ENCODE results near the gene ETV6. TPM values are rescaled to one million over a fixed set of nuclear protein-coding genes. Genes with fewer than 3 reads are reported as not detected.

The ETV6 gene
- polyA plus RNA-seq, 3 donors, result 6.8 to 45.1 (median 11.7) TPM

DNA sequence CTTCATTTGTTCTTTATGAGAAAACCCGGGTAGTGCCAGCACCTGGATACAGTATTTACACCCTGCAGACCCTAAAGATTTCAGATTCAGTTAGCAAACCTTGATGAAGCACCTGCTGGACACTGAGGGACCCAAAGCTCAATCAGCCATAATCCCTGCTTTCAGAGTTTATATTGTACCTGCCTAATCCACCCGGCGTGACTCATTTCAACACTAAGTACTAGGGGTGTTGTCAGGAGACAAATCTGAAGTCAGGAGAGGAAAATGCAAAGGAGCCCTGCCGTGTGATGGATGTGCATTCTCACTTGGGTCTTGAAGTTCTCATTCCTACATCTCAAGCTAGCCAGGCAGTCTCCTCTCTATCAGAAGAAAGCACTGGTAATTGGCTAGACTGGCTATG lies 244.5 kb downstream of the ETV6 start:
- Histone ChIP-seq H3K79me2 (ENCODE audit: insufficient read depth, low read length) (no peaks in the 10 kb centered on the region), H3K27me3 (ENCODE audit: control insufficient read depth in 2 of 2, insufficient read depth in 2 of 2, low read length in 2 of 2) (no peaks in the 10 kb centered on the region), H2AFZ (ENCODE audit: insufficient read depth, low read depth, low read length, poor library complexity, severe bottlenecking) (no peak overlapping the region), H3K4me2 (replicated peaks; ENCODE audit: extremely low read depth, low read length, poor library complexity, severe bottlenecking) (no peak overlapping the region), H3K27ac (ENCODE audit: low read depth in 1 of 2, low read length in 2 of 2) (peak overlapping the region in 1 of 2 donors; percentile 50), H4K20me1 (ENCODE audit: insufficient read depth, low read length) (no peaks in the 10 kb centered on the region), H3K4me1 (ENCODE audit: control insufficient read depth in 1 of 2, insufficient read depth in 2 of 2, low read length in 2 of 2) (peaks cover 28 to 31% of the 10 kb centered on the region in 2 donors), H3K36me3 (replicated peaks in 1 of 2; ENCODE audit: control insufficient read depth in 1 of 2, insufficient read depth in 2 of 2, low read length in 2 of 2) (peaks cover 27 to 55% of the 10 kb centered on the region in 2 donors), H3K9me3 (replicated peaks in 1 of 2; ENCODE audit: control insufficient read depth in 1 of 2, insufficient read depth in 1 of 2, low read length in 2 of 2) (no peaks in the 10 kb centered on the region), H3K4me3 (replicated peaks in 1 of 3; ENCODE audit: low read depth in 2 of 3, low read length in 3 of 3) (no peak overlapping the region), H3K9ac (ENCODE audit: insufficient read depth, low read length, poor library complexity, severe bottlenecking) (no peak overlapping the region)
- Mint-ChIP-seq H3K4me3 (no peak overlapping the region), H3K4me1 (peaks cover 37% of the 10 kb centered on the region), H3K27ac (no peak overlapping the region), H3K27me3 (ENCODE audit: low read depth in 3 of 3) (no peaks in the 10 kb centered on the region), H3K9me3 (peaks cover 0 to 3% (median 0%) of the 10 kb centered on the region in 7 donors), H3K36me3 (peaks cover 47 to 58% of the 10 kb centered on the region in 2 donors)
- no peak for DNase-seq
- intact Hi-C loops (cut with micrococcal nuclease), result loop anchor here (10.0 kb wide), 1 partner anchor 141 kb away; no protein-coding TSS in a partner anchor
- TF ChIP-seq, protein P1, sequence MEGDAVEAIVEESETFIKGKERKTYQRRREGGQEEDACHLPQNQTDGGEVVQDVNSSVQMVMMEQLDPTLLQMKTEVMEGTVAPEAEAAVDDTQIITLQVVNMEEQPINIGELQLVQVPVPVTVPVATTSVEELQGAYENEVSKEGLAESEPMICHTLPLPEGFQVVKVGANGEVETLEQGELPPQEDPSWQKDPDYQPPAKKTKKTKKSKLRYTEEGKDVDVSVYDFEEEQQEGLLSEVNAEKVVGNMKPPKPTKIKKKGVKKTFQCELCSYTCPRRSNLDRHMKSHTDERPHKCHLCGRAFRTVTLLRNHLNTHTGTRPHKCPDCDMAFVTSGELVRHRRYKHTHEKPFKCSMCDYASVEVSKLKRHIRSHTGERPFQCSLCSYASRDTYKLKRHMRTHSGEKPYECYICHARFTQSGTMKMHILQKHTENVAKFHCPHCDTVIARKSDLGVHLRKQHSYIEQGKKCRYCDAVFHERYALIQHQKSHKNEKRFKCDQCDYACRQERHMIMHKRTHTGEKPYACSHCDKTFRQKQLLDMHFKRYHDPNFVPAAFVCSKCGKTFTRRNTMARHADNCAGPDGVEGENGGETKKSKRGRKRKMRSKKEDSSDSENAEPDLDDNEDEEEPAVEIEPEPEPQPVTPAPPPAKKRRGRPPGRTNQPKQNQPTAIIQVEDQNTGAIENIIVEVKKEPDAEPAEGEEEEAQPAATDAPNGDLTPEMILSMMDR (IDR thresholded peaks at IDR 0.05), result no peak
- WGBS (ENCODE audit: insufficient coverage), result 96% methylated on average over 3 of the region's 4 CpGs

DNA sequence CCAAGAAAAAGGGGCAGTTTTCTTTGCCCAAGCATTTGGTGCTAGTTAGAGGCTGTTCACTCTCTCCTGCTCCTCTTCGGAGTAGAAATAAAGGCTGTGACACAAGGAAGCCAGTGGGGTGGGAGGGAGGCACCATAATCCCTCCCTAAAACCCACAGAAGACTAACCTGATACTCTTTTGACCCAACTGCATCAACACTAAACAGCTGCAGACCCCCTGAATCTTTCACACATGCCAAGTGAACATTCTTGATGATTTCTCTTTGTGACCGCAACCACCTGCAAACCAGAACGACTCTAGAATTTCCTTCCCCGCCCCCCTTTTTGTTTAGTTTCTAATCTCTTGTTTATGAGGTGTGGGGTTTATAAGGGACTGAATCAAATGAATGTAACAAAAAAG lies 245.4 kb downstream of the ETV6 start:
- Histone ChIP-seq H3K27ac (ENCODE audit: low read depth in 1 of 2, low read length in 2 of 2) (peak overlapping the region in 1 of 2 donors; percentile 50), H3K27me3 (ENCODE audit: control insufficient read depth in 2 of 2, insufficient read depth in 2 of 2, low read length in 2 of 2) (no peaks in the 10 kb centered on the region), H3K79me2 (ENCODE audit: insufficient read depth, low read length) (no peaks in the 10 kb centered on the region), H3K4me2 (replicated peaks; ENCODE audit: extremely low read depth, low read length, poor library complexity, severe bottlenecking) (no peak overlapping the region), H3K4me1 (ENCODE audit: control insufficient read depth in 1 of 2, insufficient read depth in 2 of 2, low read length in 2 of 2) (peaks cover 28 to 31% of the 10 kb centered on the region in 2 donors), H2AFZ (ENCODE audit: insufficient read depth, low read depth, low read length, poor library complexity, severe bottlenecking) (no peak overlapping the region), H4K20me1 (ENCODE audit: insufficient read depth, low read length) (no peaks in the 10 kb centered on the region), H3K4me3 (replicated peaks in 1 of 3; ENCODE audit: low read depth in 2 of 3, low read length in 3 of 3) (no peak overlapping the region), H3K36me3 (replicated peaks in 1 of 2; ENCODE audit: control insufficient read depth in 1 of 2, insufficient read depth in 2 of 2, low read length in 2 of 2) (peaks cover 22 to 46% of the 10 kb centered on the region in 2 donors), H3K9ac (ENCODE audit: insufficient read depth, low read length, poor library complexity, severe bottlenecking) (no peak overlapping the region), H3K9me3 (replicated peaks in 1 of 2; ENCODE audit: control insufficient read depth in 1 of 2, insufficient read depth in 1 of 2, low read length in 2 of 2) (no peaks in the 10 kb centered on the region)
- no peak overlapping the region for H3K4me3 Mint-ChIP-seq
- intact Hi-C loops (cut with micrococcal nuclease), result loop anchor here (10.0 kb wide), 1 partner anchor 140 kb away; no protein-coding TSS in a partner anchor
- H3K4me1 Mint-ChIP-seq, result peaks cover 37% of the 10 kb centered on the region
- WGBS (ENCODE audit: insufficient coverage), result no CpG with 5 or more reads among the region's 4 CpGs
- TF ChIP-seq, protein P1 (IDR thresholded peaks at IDR 0.05), result no peak
- DNase-seq, result no peak
- H3K36me3 Mint-ChIP-seq, result peaks cover 39 to 49% of the 10 kb centered on the region in 2 donors
- H3K27ac Mint-ChIP-seq, result peak overlapping the region in 3 of 7 donors; percentile 28 to 63 (median 32)
- H3K9me3 Mint-ChIP-seq, result no peaks in the 10 kb centered on the region
- H3K27me3 Mint-ChIP-seq (ENCODE audit: low read depth in 3 of 3), result no peaks in the 10 kb centered on the region

Measured in CD14-positive monocyte (primary cell).